Activated CD4-positive, CD25-positive, alpha-beta regulatory T cell treated with anti-CD3 and anti-CD28 coated beads, Interleukin-2, amount 50 U/mL, for 72 hours (primary cell): ENCODE results near the gene RASGRP2.

Experiments used
- DNase-seq: peaks from one replicate; pipeline ENCODE4 v3.0.0; 2021

Gene RASGRP2

DNA sequence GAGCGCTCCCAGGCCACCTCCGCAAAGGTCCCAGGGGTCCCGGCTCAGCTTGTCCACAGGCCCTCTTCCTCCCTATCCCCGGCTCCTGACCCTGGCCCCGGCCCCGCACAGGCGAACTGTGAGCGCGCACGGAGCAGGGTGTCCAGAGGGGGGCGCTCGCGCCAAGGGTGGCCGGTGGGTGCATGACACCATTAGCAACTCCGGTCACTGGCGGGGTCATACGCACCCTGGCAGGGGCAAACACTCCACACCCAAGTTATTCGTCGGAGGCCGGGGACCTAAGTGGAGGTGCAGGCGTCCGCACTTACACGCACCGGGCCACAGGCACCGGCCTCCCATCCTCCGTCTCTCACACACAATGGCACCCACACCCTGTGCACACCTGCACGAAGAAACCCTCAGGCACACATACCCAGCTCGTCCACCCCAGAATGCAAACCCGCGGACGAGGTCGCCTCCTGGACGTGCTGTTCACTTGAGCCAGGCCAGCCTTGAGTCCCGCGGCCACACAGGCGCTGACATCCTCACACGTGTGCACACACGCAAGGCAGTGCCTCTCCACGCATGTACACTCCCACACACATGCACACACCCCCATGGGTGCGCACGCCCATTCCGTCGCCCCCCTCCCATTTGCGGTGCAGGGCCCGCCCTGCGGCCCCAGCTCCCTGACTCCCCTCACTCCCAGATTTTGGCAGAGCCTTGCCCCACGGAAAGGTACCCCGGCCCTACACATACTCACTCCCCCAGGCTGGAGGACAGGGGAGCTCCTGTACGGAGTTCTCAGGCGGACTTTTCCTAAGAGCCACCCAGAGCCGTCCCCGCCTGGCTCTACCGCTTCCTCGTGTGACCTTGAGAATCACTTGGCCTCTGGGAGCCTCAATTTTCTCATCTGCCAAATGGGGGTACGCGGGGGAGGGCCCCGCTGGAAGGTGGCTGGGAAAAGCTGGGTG, at the start of gene RASGRP2:
Gene RASGRP2 (minus strand): TSS at position 552 of the 953 bp plus-strand sequence. CDS start 1,276 bp downstream, outside the sequence.
- peak; percentile 79 for DNase-seq

DNA sequence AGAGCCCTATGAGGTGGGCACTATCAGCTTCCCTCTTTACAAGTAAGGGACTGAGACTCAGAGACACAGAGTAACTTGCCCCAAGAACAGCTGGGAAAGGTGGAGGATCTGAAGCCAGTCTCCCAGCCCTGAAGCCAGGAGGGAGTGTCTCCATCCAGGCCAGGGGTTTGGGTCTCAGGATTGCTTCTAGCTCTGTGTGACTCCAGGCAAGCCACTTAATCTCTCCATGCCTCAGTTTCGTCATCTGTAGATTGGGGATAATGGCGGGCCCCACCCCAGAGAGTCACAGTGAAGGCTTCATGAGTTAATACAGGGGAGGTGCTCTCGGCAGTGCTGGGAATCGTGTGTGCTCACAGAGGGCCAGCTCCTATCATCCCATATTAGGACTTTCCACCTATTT, 48.5 kb upstream of the RASGRP2 start:
- DNase-seq: peak; percentile 28

DNA sequence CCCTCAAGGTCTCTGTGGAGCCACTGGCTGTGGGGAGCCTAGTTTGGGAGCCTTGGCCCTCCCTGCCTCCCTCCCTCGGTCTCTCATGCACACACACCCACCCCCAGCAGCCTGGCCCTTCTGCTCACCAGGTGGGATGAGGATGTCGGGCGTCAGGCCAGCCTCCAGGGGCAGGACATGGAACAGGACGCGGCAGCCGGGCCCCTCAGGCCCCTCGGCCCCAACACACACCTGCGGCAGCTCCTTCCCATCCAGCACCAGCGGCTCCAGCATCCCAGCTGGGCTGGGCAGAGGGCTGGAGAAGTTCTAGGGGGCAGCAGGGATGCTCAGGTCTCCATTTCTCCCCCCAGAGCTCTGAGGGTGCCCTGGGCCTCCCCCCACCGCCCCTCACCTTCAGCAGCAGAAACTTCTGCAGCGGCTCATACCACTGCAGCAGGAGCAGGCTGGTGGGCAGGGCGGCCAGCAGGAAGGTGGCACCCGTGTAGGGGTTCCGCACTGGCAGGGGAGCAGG, 47.9 kb upstream of the RASGRP2 start:
- peak; percentile 25 for DNase-seq

DNA sequence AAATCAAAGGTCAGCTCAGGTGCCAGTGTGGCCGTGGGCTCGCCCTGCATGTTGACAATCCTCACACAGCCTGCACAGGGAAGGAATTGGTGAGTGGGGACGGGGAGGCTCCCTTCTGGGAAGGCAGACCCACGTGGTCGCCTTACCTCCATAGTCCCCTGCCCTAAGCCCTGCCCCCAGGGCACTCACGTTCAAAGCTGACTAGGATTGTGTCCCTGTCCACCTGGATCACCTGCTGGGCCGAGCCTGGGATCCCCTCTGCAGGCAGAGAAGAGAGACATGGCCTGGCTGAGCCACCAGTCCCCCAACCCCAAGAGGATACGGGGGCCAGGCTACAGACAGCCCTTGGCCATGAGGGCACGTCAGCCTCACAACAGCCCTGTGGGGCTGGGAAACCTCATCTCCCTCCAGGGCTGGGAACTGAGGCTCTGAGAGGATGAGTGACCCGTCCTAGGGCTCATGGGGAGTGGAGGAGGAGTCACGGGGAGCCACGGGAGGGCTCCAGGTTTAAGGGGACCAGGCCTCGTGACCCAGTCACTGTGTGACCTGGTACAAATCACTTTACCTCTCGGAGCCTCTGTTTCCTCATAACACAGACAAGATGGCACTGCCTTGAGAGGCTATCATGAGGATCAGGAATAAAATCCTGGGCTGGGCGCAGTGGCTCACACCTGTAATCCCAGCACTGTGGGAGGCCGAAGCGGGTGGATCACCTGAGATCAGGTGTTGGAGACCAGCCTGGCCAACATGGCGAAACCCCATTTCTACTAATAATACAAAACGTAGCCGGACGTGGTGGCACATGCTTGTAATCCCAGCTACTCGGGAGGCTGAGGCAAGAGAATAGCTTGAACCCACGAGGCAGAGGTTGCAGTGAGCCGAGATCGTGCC, 46.5 kb upstream of the RASGRP2 start:
- DNase-seq: peak; percentile 4

DNA sequence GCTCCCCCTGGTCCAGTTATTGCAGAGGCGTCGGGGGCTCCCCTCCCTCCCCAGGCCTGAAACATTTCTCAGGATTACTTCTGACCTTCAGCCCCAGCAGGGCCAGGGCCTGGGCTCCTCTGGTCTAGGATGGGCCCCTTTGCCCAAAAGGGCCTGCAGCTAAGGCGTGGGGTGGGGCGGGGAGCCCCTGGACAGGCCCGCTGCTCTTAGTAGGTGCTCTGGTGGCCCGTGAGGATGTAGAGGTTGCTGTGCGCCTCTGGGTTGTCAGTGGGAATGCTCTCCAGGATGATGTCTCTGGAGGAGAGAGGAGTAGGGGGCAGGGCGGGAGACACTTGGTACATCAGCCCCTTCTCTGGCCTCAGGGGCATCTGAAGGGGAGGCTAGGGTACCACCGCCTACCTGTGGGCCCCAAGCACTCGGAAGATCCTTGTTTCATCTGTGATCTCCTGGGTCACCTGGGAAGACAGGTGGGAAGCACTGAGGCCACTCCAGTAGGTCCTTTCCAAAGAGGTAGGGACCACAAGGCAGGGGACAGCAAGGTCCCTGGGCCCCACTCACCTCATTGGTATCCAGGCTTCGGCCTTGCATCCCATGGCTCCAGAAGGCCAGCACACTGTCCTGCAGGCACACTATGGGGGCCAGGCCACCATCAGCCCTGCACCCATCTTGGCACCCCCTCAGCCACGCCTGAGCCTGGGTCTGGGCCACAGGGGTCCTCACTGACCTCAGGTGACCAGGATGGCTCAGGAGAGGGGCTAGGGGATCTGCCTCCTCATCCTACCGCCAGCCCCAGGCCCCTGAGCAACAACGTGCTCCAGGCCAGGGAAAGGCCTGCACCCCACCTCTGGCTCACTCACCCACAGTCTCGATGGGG, 45.6 kb upstream of the RASGRP2 start:
- DNase-seq: peak; percentile 26

DNA sequence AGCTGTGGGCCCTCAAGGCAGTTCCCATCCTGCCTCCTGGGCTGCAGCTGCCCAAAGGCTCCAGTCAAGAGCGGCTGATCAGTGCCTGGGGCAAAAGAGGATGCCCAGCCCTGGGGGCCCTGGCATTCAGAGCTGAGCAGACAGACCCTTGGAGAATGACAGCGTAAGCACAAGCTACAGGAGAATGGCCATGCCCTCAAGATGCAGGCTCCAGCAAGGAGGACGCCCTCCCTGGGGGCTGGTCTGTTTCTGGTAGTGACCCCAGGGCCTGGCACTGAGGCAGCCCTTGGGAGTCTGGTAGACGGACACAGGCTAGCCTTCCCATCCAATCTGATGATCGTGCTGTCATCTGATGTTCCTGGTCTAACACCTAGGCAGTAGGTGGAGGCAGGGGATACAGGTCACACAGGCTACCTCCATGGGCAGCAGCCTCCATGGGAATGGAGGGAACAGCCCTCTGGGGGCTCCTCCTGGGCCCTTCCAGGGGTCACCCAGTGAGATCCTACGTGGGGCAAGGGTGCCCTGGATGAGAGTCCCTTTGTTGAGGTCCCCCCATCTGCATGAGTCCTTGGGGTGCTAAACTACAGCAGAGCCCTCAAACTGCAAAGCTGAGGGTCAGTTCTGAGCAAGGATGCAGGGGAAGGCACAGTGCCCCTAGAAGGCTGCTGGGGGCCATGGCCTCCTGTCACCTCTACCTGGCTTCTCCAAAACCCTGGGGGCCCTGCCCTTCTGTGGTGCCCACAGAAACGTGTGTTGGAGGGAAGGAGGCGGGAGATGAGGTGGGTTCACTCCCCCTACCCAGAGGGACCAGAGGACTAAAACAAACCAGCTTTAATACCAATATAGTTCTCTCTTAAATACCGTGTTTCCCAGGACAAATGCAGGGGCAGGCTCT, 44.6 kb upstream of the RASGRP2 start:
- peak; percentile 27 for DNase-seq

DNA sequence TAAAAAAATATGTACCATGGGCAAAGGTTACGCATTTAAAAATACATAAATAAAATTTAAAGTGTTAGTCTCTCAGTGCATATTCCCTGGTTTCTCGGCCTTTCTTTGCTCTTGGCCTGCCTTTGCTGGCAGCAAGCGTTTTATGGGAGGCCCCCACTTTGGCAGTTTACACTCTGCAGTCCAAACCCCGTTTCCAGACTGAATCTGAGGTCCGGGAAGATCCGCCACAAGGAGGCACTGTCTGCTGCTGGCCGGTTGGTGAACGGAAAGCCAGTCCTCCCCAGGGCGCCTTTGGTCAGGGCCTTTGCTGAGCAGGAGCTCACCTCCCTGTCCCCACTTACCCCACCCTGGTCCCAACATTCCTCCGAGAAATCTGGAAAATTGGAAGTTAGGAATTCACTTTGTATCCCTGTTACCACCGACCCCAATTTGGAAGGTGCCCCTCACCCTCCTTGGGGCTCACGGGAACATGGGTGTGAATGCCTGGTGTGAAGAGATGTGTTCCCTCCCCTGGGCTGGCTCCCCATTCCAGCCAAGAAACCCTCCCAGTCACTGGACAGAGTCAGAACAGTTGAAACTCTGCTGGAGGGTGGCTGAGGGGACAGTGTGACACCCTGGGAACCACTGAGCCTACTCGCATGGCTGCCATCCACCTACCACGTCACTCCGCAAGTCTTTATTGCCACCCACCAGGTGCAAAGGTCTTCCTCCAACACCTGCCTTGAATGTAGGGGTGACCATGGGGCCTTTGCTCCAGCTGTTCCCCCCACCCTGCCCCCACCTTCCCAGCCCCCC, 43.8 kb upstream of the RASGRP2 start:
- peak; percentile 59 for DNase-seq

DNA sequence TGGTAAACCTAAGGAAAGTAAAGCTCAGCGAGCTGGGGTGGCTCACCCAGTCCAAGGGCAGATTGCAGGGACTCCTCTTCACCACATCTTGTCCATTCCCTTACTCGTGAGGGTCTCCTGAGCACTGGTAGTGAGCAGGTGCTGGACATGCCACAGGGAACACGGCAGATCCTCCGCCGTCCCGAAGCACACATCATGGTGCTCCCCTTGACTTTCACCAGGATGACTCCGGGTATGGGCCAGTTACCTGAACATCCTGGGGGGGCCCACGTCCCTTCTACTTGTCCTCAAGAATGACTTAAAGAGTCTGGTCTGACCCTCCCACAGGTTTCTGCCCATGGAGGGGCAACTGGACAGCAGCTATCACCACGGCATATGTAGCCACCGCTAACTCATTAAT, 42.4 kb upstream of the RASGRP2 start:
- DNase-seq: peak; percentile 29

DNA sequence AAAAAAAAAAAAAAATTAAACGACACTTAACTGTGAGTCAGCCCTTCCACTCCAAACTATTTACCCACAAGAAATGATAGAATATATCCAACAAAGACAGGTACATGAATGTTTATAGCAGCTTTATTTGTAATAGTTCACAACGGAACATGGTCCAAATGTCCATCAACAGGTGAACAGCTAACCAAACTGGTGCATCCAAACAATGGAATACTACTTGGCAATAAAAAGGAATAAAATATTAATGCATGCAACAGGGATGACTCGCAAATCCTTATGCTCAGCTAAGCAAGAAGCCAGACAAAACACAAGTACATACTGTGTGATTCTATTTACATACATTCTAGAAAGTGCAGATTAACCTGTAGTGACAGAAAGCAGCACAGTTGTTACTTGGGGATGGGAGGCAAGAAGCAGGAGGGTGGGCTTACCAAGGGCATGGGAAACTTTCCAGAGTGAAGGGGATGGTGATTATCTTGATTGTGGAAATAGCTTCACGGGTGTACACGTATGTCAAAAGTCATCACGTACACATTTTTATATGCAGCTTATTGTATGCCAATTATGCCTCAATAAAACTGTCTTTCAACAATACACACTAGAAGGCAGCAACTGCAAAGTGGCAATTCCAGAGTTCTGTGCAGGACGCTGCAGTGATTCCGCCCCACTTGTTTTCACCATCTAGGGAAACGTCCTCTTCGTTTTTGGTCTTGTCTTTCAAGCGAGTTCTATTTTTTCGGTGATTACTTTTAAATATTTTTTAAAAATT, 41.1 kb upstream of the RASGRP2 start:
- peak; percentile 17 for DNase-seq

DNA sequence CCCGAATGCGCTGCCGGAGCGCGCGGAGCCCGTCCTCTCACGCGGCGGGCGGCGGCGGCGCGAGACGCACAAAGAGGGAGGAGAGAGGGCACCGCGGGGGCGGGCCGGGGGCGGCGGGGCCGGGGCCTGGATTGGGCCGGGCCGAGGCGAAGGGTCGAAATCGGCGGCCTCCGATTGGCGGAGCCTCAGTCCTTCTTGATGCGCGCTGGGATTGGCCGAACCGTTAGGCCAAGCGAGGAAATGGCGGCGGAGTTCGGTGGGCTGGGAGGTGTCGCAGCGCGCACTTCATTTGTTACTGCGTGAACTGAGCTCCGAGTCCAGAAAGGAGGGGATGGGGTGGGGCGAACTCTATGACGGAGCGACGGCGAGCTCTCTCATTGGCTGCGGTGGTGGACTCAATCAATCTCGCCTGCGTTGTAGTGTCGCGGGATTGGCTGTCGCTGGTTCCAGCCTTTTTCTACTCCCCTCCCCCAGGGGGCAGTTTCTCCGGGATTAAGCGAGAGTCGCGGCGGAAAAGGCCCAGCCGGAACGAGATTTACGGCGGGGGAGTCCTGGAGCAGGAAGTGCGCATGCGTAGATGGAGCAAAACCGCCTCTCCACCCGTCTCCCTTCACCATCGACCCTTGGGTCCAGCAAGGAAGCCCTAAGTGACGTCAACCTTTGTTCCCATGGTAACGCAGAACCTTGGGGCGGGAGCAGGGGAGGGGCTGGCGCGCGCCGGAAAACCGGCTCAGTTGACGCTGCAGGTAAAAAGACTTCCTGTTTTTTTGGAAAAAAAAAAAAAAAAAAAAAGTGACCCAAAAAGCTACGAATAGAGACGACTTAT, 34.7 kb upstream of the RASGRP2 start, which contains the start of gene SF1:
Gene SF1 (minus strand): TSS at position 70 of the 826 bp plus-strand sequence. CDS start 150 bp downstream, outside the sequence.
- peak; percentile 96 for DNase-seq

DNA sequence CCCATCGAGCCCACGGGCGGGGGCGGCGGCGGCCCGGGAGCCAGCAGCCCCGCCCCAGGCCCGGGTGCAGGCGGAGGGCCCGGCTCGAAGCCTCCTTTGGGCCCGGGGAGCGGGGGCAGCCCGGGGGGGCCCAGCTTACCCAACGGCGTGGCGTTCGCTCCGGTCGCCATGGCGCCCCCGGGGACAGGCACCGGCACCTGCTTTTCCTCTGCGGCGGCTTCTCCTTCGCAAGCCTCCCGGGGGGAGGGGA, 34.2 kb upstream of the RASGRP2 start:
- DNase-seq: no peak

DNA sequence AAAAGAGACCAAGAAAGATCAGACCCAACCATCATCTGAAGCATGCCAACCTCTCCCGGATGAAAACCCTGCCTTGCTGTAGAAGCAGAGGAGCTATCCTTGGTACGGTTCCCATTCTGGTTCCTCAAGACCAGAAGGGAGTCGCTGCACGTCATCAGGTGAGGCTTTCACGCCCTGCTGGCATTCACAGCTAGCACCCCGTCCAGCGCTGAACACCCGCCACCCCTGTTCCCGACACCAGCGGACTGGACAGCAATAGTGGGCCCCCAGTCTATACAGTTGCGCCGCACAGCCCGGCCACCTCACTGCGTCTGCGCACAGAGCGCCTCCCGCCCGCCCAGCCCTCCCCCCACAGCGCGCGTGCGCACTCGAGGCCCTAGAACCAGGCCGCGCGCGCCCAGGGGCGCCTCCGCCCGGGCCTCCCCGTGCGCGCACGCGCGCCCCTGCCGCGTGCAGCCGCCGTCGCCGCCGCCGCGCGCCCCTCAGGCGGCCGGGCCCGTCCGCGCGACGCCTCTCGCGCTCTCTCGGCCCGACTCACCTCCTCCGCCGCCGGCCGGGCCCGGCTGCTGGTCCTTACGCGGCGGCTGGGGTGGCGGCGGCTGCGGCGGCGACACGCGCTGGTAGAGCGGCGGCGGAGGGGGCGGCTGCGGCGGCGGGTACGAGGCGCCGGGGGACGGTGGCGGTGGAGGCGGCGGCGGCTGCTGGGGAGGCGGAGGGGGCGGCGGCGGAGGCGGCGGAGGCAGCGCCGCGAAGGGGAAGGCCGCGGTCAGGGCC, 33.7 kb upstream of the RASGRP2 start:
- DNase-seq: peak; percentile 86

DNA sequence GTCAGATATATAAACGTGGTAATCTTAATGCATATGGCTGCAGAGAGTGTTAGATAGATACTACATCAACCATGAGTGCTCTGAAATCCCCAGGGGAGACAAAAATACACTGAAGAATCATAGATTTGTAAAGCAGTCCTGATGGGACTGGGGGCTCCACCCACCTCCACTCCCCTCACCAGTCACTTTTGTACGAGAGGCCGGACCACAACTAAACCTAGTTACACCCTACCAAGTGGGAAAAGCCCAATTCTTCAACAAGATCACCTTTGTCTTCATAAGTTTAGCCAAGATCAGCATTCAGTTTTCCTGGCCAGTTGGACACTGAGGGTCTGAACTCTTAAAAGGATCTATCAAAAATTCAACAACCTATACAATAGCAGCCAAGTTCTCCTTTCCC, 32.9 kb upstream of the RASGRP2 start:
- DNase-seq: peak; percentile 12

DNA sequence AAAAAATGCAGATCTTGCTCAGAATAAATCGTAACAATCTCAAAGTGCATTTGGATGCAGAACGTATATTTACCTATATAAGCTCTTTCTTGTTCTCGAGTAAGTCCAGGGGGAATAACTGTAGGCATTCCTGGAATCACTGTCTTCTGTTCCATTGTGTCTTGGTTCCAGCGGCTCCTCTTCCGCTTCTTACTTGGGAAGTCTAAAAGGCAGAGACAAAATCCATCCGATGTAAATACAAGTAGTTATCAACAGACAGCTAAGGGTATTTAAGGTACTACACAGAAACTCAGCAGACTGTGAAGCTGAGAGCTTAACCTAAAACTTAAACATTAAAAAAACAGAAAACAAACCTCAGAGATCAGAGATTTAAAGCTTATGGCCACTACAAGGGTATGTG, 32.5 kb upstream of the RASGRP2 start:
- DNase-seq: no peak

DNA sequence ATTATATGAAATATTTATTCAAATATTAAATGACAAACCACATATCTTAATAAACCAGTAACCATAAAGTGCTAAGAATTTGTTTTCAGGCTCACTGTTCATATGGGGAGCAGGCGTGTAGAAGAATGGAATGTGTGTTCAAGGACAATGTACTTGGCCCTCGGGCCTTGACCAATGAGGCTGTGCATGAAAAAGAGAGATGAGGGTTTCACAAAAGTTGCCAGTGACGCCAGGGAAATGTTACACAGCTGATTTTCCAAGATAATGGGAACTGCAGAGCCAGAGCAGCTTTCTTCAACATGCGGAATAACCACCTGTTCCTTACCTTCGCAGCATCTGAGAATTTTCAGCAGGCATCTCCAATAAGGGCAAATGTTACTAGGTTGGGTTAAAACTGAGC, 30.2 kb upstream of the RASGRP2 start:
- DNase-seq: no peak

DNA sequence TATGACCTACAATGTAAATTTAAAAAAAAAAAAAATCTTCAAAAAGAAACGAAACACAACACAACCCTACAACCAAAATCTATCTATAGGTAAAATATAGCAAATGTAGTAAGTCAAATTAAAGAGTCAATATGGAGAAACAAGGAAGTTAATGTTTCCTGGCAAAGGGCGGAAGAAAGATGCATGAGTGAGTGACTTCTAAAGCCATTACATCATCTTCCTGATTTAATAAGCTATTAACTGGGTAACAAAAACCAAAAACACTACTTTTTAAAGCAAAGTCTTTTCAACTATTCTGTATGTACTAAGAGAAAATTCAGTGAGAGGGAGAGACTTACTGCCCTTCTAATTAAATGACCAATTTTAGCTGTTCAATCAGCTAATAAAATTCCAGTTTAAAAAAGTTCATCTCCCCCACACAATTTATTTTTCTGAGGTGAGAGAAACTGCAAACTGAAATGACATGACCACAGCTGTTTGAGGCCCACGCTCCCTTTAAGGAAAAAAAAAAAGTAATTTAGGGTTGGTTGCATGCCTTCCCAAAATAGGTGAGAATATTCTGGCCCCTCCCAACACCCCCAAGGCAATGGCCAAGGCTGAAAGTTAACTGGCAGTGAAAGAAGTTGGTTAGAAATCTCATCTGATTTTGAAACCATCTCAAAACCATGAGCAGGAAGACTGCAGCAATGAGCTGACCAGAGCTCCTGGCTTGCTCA, 28.5 kb upstream of the RASGRP2 start:
- no peak for DNase-seq

DNA sequence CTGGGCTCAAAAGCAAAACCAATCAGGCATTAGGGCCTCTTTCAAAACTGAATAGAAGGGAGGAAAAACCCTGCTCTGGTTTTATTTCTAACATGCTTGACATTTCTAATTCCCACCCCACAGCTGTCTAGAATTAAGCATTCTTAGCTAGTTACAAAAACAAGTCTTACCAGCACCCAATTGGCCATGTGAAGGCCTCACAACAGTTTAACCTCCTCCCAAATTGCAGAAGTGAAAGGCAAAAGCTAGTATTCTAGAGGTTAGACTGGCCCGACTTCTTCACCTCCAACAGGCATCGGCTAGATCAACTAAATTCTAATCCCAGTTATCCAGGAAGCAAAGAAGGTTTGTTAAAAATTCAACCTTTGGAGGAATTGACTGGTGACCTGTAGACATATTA, 27.9 kb upstream of the RASGRP2 start:
- DNase-seq: no peak
